K562 (cell line): ENCODE measurements around the gene NMB. TPM values are rescaled to one million over a fixed set of nuclear protein-coding genes. Genes with fewer than 3 reads are reported as not detected.
A peak's percentile ranks its signal among the peaks of the same experiment; 100 is the strongest.

ENCODE experiments used
- ATAC-seq: fragments of 200-7000 bp; cut with Tn5 transposase; 3 replicates; pipeline ENCODE4 v1.9.1; 2020; ENCODE audit warnings: moderate library complexity
- BruUV-seq: library from RNA; stranded (reverse); fragments of 400-500 nt; replicated peaks from 2 replicates; lab custom pipeline; 2021; lab: Mats Ljungman, UMichigan
- CTCF ChIA-PET: fragments of 300-600 bp; formaldehyde crosslinking; extraction: SDS; loops from one replicate; lab custom pipeline; 2021; ENCODE audit warnings: low intra/inter-chr PET ratio; lab: Yijun Ruan, JAX
- POLR2A ChIA-PET: fragments of 300-600, 350-650 bp; sonication (Branson Sonifier 250); formaldehyde crosslinking; extraction: SDS; loops from one replicate; lab custom pipeline; 2021; ENCODE audit warnings: antibody characterized with exemption, inconsistent platforms; lab: Yijun Ruan, JAX
- DNase-seq, 4 experiments: peaks; one replicate each; pipeline versions ENCODE4 v3.0.0 to v3.0.0-alpha.2; 2011 to 2018; ENCODE audit warnings: low spot score in 3 of 4, mixed read lengths in 3 of 4; ENCODE audit errors: extremely low read depth in 1 of 4
- FAIRE-seq: peaks from 2 replicates; lab custom pipeline; 2011; peaks lifted over from hg19 to GRCh38; lab: Jason Lieb, UNC
- H2AFZ ChIP-seq: 2 replicates; pipeline ENCODE4 v1.6.0; 2011; ENCODE audit warnings: low read depth, low read length, control low read depth, inconsistent platforms
- H3K27ac ChIP-seq: fragments of 200-600 bp; 3 replicates; pipeline ENCODE4 v1.8.0; 2011; ENCODE audit warnings: low read depth, mild to moderate bottlenecking, control low read depth, inconsistent platforms, low read length, moderate library complexity, mixed read lengths; ENCODE audit errors: extremely low read depth
- H3K27me3 ChIP-seq, 2 experiments: fragments of 300-600 bp in 1 of 2; 2 replicates in 1 of 2; 3 replicates in 1 of 2; pipeline versions ENCODE4 v1.6.0 to v1.8.0; 2011; ENCODE audit warnings: inconsistent platforms in 2 of 2, low read length in 2 of 2, mild to moderate bottlenecking in 1 of 2, mixed read lengths in 1 of 2, moderate library complexity in 1 of 2; ENCODE audit not compliant: control insufficient read depth in 2 of 2, insufficient read depth in 2 of 2
- H3K36me3 ChIP-seq: fragments of 300-600 bp; 3 replicates; pipeline ENCODE4 v1.8.0; 2011; ENCODE audit warnings: mild to moderate bottlenecking, low read length, inconsistent platforms; ENCODE audit not compliant: control insufficient read depth, insufficient read depth
- H3K4me1 ChIP-seq, 2 experiments: fragments of 200-600 bp in 1 of 2; replicated peaks in 1 of 2; 2 replicates in 1 of 2; 3 replicates in 1 of 2; pipeline versions ENCODE4 v1.5.1 to v1.8.0; 2011; ENCODE audit warnings: inconsistent platforms in 2 of 2, low read length in 2 of 2, mild to moderate bottlenecking in 1 of 2, mixed read lengths in 1 of 2, moderate library complexity in 1 of 2; ENCODE audit not compliant: control insufficient read depth in 2 of 2, insufficient read depth in 2 of 2
- H3K4me2 ChIP-seq: 2 replicates; pipeline ENCODE4 v1.6.1; 2011; ENCODE audit warnings: low read length, control low read depth, inconsistent platforms, mixed read lengths; ENCODE audit not compliant: insufficient read depth
- H3K4me3 ChIP-seq: fragments of 200-600 bp; sonication (generic), shearing (Covaris generic); 2 replicates; pipeline ENCODE4 v1.5.1; 2016; ENCODE audit warnings: control low read depth, inconsistent platforms
- H3K79me2 ChIP-seq: fragments of 200-600 bp; 3 replicates; pipeline ENCODE4 v1.8.0; 2011; ENCODE audit warnings: low read length, inconsistent platforms; ENCODE audit not compliant: control insufficient read depth, insufficient read depth
- H3K9ac ChIP-seq, 2 experiments: 2 replicates each; pipeline versions ENCODE4 v1.6.0 to v1.6.1; 2011; ENCODE audit warnings: low read depth in 2 of 2, low read length in 2 of 2, control low read depth in 1 of 2, inconsistent platforms in 1 of 2, mild to moderate bottlenecking in 1 of 2, mixed read lengths in 1 of 2; ENCODE audit not compliant: insufficient read depth in 1 of 2
- H3K9me1 ChIP-seq: one replicate; pipeline ENCODE4 v1.6.0; 2011; ENCODE audit warnings: inconsistent platforms, mild to moderate bottlenecking, low read length, moderate library complexity; ENCODE audit not compliant: control insufficient read depth, insufficient read depth
- H3K9me3 ChIP-seq: replicated peaks from 2 replicates; pipeline ENCODE4 v1.5.1; 2011; ENCODE audit warnings: low read depth, low read length, inconsistent platforms; ENCODE audit not compliant: control insufficient read depth, insufficient read depth
- H4K20me1 ChIP-seq: replicated peaks from 2 replicates; pipeline ENCODE4 v1.6.1; 2011; ENCODE audit warnings: low read length, inconsistent platforms, mixed read lengths; ENCODE audit not compliant: control insufficient read depth, insufficient read depth
- ATF1 ChIP-seq, 2 experiments: fragments of 450-650 bp in 1 of 2; IDR thresholded peaks; 2 replicates each; pipeline ENCODE4 v1.6.1; 2016; ENCODE audit warnings: missing compliant biosample characterization in 1 of 2, missing genetic modification characterization in 1 of 2
- CREB1 ChIP-seq, 2 experiments: sonication (generic) in 1 of 2; formaldehyde crosslinking in 1 of 2; IDR thresholded peaks; 2 replicates each; pipeline versions ENCODE4 v1.6.1 to v1.8.0; 2012 to 2022; ENCODE audit warnings: inconsistent platforms in 1 of 2, mild to moderate bottlenecking in 1 of 2, missing genetic modification reagents in 1 of 2, moderate library complexity in 1 of 2
- CXXC5 ChIP-seq: fragments of 250-450 bp; sonication (Bioruptor Pico); IDR thresholded peaks from 2 replicates; pipeline ENCODE4 v1.8.0; 2022; ENCODE audit warnings: inconsistent platforms, mild to moderate bottlenecking, moderate library complexity
- ESRRB ChIP-seq: fragments of 250-450 bp; sonication (Bioruptor Pico); IDR thresholded peaks from 2 replicates; pipeline ENCODE4 v1.5.0; 2020; ENCODE audit warnings: mild to moderate bottlenecking, moderate library complexity, borderline replicate concordance
- KDM4B ChIP-seq, 2 experiments: fragments of 450-650 bp in 1 of 2; sonication (generic) in 1 of 2; IDR thresholded peaks; 2 replicates each; pipeline ENCODE4 v1.6.1; 2016 to 2017; ENCODE audit warnings: borderline replicate concordance in 2 of 2, antibody characterized with exemption in 1 of 2, low read depth in 1 of 2, mild to moderate bottlenecking in 1 of 2
- MAFF ChIP-seq: IDR thresholded peaks from 2 replicates; pipeline ENCODE4 v1.6.1; 2012; ENCODE audit warnings: low read length, improper control_type of control experiment
- MCM5 ChIP-seq: fragments of 450-650 bp; IDR thresholded peaks from 2 replicates; pipeline ENCODE4 v1.6.1; 2016; ENCODE audit warnings: low read depth
- MNT ChIP-seq, 2 experiments: fragments of 450-650 bp; conservative IDR thresholded peaks; 2 replicates each; pipeline ENCODE4 v1.6.1; 2017; ENCODE audit warnings: mild to moderate bottlenecking in 2 of 2, moderate library complexity in 2 of 2
- NEUROD1 ChIP-seq: fragments of 150-350 bp; IDR thresholded peaks from 2 replicates; pipeline ENCODE4 v1.6.1; 2014; ENCODE audit warnings: borderline replicate concordance, low read length, low read depth; ENCODE audit not compliant: partially characterized antibody
- SP1 ChIP-seq: sonication (generic); formaldehyde crosslinking; IDR thresholded peaks from 2 replicates; pipeline ENCODE4 v1.8.1; 2022; ENCODE audit warnings: mild to moderate bottlenecking, missing genetic modification reagents
- SPI1 ChIP-seq: IDR thresholded peaks from 2 replicates; pipeline ENCODE4 v1.6.1; 2011; ENCODE audit warnings: low read depth, low read length, control low read depth, borderline replicate concordance
- SUPT5H ChIP-seq: fragments of 450-650 bp; IDR thresholded peaks from 2 replicates; pipeline ENCODE4 v1.6.1; 2016
- THRAP3 ChIP-seq: fragments of 450-650 bp; IDR thresholded peaks from 2 replicates; pipeline ENCODE4 v1.6.1; 2016; ENCODE audit warnings: mild to moderate bottlenecking, inconsistent platforms, borderline replicate concordance
- ZFX ChIP-seq: sonication (generic); formaldehyde crosslinking; IDR thresholded peaks from 2 replicates; pipeline ENCODE4 v1.8.0; 2022; ENCODE audit warnings: mild to moderate bottlenecking, missing genetic modification reagents, moderate library complexity
- ZNF583 ChIP-seq: fragments of 250-450 bp; sonication (Bioruptor Pico); IDR thresholded peaks from 2 replicates; pipeline ENCODE4 v1.4.0; 2020
- ZSCAN29 ChIP-seq: fragments of 450-650 bp; IDR thresholded peaks from 2 replicates; pipeline ENCODE4 v1.6.1; 2017
- WGBS: fragments of 100-300 bp; shearing (Covaris generic); methylation state at CpG from one replicate; pipeline ENCODE4 v1.1.6; 2016; ENCODE audit warnings: low coverage, mixed read lengths; ENCODE audit not compliant: insufficient coverage; ENCODE audit errors: missing lambda C conversion rate; 5-methylcytosine and 5-hydroxymethylcytosine counted together
- in situ Hi-C: fragments of 300-500 bp; cut with MboI; formaldehyde crosslinking; loops from 4 replicates; pipeline ENCODE4 v1.15.0; 2018; ENCODE audit warnings: inconsistent platforms, mixed read lengths
- intact Hi-C: fragments of 100-400 bp; cut with micrococcal nuclease; formaldehyde crosslinking; loops from 2 replicates; pipeline ENCODE4 v1.14.2; 2022
- polyA plus RNA-seq, 8 experiments: library from polyadenylated mRNA; depleted of rRNA in 4 of 8; stranded (reverse) in 5 of 8; unstranded in 3 of 8; fragments of >200 nt; fragmentation: Nextera tagmentation in 2 of 8; fragmentation: Illumina TruSeq in 1 of 8; extraction: Ambion mirVana in 2 of 8; extraction: Trizol in 1 of 8; gene quantifications; 2 replicates each; pipeline versions ENCODE4 v1.2.1 to v1.2.3, GENCODE V29; 2011 to 2014; ENCODE audit warnings: inconsistent platforms in 1 of 8, missing spikeins in 1 of 8
- total RNA-seq, 7 experiments: library from RNA; depleted of rRNA in 6 of 7; stranded (reverse); fragments of >200 nt in 6 of 7; fragmentation: Illumina TruSeq in 2 of 7; extraction: Trizol in 2 of 7; gene quantifications; 2 replicates each; pipeline versions ENCODE4 v1.2.1 to v1.2.3, GENCODE V29; 2011 to 2021; ENCODE audit warnings: low replicate concordance in 1 of 7
- TF ChIP-seq, protein P1 (sequence below), 2 experiments: fragments of 450-650 bp in 1 of 2; sonication (generic) in 1 of 2; formaldehyde crosslinking in 1 of 2; IDR thresholded peaks in 1 of 2; conservative IDR thresholded peaks in 1 of 2; 2 replicates each; pipeline versions ENCODE4 v1.6.1 to v1.8.1; 2016 to 2023; ENCODE audit warnings: mild to moderate bottlenecking in 2 of 2, moderate library complexity in 2 of 2, inconsistent platforms in 1 of 2, missing genetic modification reagents in 1 of 2

NMB gene
- total and polyA plus RNA-seq, 9 of the 15 experiments (the other 6 are each of a cell fraction or from before 2014, with no cell fraction given) = 0.06 to 0.16 (median 0.09) TPM; not detected in 5

- intact Hi-C loops (loop anchor here (2.0 kb wide), 1 partner anchor 167 kb away; no protein-coding TSS in a partner anchor), in situ Hi-C loops (no loop called here)
- H4K20me1 ChIP-seq = no peaks in the 10 kb centered on the region; the same call in 1 of the 2 replicates
- peaks cover 2% of the 10 kb centered on the region for H3K9me1 ChIP-seq
- DNase-seq (peak; percentile 93 to 97 (median 96)), ATAC-seq (peak; percentile 99), FAIRE-seq (peak; percentile 98)
- peak within 1 kb of the TSS; percentile 85 to 97 for H3K9ac ChIP-seq
- TSS peak; percentile 91 for BruUV-seq
- no peaks in the 10 kb centered on the region for H3K9me3 ChIP-seq
- peaks cover 6 to 24% of the 10 kb centered on the region in 2 experiments; a peak in 3 of 5 replicates for H3K4me1 ChIP-seq
- peak within 1 kb of the TSS; percentile 72 for H3K27ac ChIP-seq
- POLR2A ChIA-PET = interaction anchor here (0.7 to 1.6 kb wide), 5 partner anchors 9 to 174 kb away, joined by 3 read pairs; no protein-coding TSS in a partner anchor
- H3K4me2 ChIP-seq = peak within 1 kb of the TSS; percentile 86
- H3K79me2 ChIP-seq = peaks cover 17% of the 10 kb centered on the region
- peak within 1 kb of the TSS; percentile 78 for H3K4me3 ChIP-seq
- WGBS = under 1% methylated on average over 39 of the region's 49 CpGs
- H2AFZ ChIP-seq = peak within 1 kb of the TSS; percentile 95
- CTCF ChIA-PET = interaction anchor here (1.0 kb wide), 1 partner anchor 167 kb away, joined by 3 read pairs; no protein-coding TSS in a partner anchor
- H3K27me3 ChIP-seq = no peaks in the 10 kb centered on the region
- peaks cover 29% of the 10 kb centered on the region; the same call in 2 of the 3 replicates for H3K36me3 ChIP-seq
- TF ChIP-seq KDM4B (IDR thresholded peaks at IDR 0.05; ENCODE audit: borderline replicate concordance in 2 of 2, low read depth in 1 of 2) (peak in 1 of 2 experiments; percentile 53; a peak in 1 of 4 replicates), MCM5 (no peak), THRAP3 (no peak), SUPT5H (peak; percentile 74), SPI1 (peak; percentile 75; the same call in 1 of the 2 replicates), ESRRB (CRISPR knock-in tag) (no peak), ZFX (peak; percentile 94), ZNF583 (CRISPR knock-in tag) (no peak), ZSCAN29 (0 out of 2 replicates have a peak, but pooled peaks have one; percentile 51), CXXC5 (CRISPR knock-in tag) (peak; percentile 62), NEUROD1 (peak; percentile 79), ATF1 (CRISPR knock-in tag; IDR thresholded peaks at IDR 0.05) (no peak), ATF1 (tag; IDR thresholded peaks at IDR 0.05) (no peak; the same call in 1 of the 2 replicates), MNT (conservative IDR thresholded peaks at IDR 0.05) (peak; percentile 42 to 86; a peak in 3 of 4 replicates), MAFF (peak; percentile 82; the same call in 1 of the 2 replicates), CREB1 (IDR thresholded peaks at IDR 0.05) (no peak), CREB1 (CRISPR knock-in tag; IDR thresholded peaks at IDR 0.05) (peak; percentile 52; the same call in 1 of the 2 replicates), SP1 (CRISPR knock-in tag) (peak; percentile 89)
- TF ChIP-seq, protein P1, sequence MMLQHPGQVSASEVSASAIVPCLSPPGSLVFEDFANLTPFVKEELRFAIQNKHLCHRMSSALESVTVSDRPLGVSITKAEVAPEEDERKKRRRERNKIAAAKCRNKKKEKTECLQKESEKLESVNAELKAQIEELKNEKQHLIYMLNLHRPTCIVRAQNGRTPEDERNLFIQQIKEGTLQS (IDR thresholded peaks at IDR 0.05) = no peak
- TF ChIP-seq, protein P1 (CRISPR knock-in tag; conservative IDR thresholded peaks at IDR 0.05) = 0 out of 2 replicates have a peak, but pooled peaks have one; percentile 15
Observed at GRCh38 chr15:84653910-84654688, 3.9 kb downstream of the NMB start, which contains the start of gene WDR73. TSS of gene WDR73 (minus strand) at chr15:84654283. CDS start at chr15:84654274, 9 bp downstream.
